Esophagus muscularis mucosa (tissue), 4 donors: Measurements from ENCODE around the gene COL2A1. TPM values are rescaled to one million over a fixed set of nuclear protein-coding genes. Genes with fewer than 3 reads are reported as not detected.

Source experiments
- DNase-seq: peaks from one replicate; pipeline ENCODE4 v3.0.0-alpha.2; 2017; ENCODE audit errors: extremely low spot score
- H3K27ac ChIP-seq, 4 donors: fragments of 200-600 bp; sonication (generic); replicated peaks in 1 of 4; 1 replicate in 3 of 4; 2 replicates in 1 of 4; pipeline ENCODE4 v1.5.1; 2016 to 2019; ENCODE audit warnings: mild to moderate bottlenecking in 1 of 4
- H3K27me3 ChIP-seq, 4 donors: fragments of 200-600 bp; sonication (generic); one replicate each; pipeline versions ENCODE4 v1.5.1 to v1.6.0; 2016 to 2019
- H3K36me3 ChIP-seq, 4 donors: fragments of 200-600 bp; sonication (generic); one replicate each; pipeline ENCODE4 v1.5.1; 2016 to 2019
- H3K4me1 ChIP-seq, 4 donors: fragments of 200-600 bp; sonication (generic); one replicate each; pipeline ENCODE4 v1.5.1; 2016 to 2019
- H3K4me3 ChIP-seq, 4 donors: fragments of 200-600 bp; sonication (generic); 1 replicate in 2 of 4; 2 replicates in 2 of 4; pipeline ENCODE4 v1.5.1; 2016 to 2019; ENCODE audit warnings: mild to moderate bottlenecking in 4 of 4, moderate library complexity in 1 of 4
- H3K9me3 ChIP-seq, 4 donors: fragments of 200-600 bp; sonication (generic); 1 replicate in 3 of 4; 2 replicates in 1 of 4; pipeline ENCODE4 v1.5.1; 2016 to 2019
- EP300 ChIP-seq: sonication (generic); formaldehyde crosslinking; IDR thresholded peaks from one replicate; pipeline ENCODE4 v1.6.1; 2017; ENCODE audit warnings: antibody characterized with exemption
- POLR2A ChIP-seq: fragments of 450-650 bp; IDR thresholded peaks from one replicate; pipeline ENCODE4 v1.6.1; 2017; ENCODE audit warnings: antibody characterized with exemption, moderate library complexity, mild to moderate bottlenecking, low read depth
- POLR2AphosphoS5 ChIP-seq, 2 donors: sonication (generic); formaldehyde crosslinking; IDR thresholded peaks; one replicate each; pipeline ENCODE4 v1.6.1; 2017; ENCODE audit warnings: antibody characterized with exemption in 2 of 2
- WGBS: methylation state at CpG from one replicate; pipeline ENCODE4 v1.1.5; 2018; 5-methylcytosine and 5-hydroxymethylcytosine counted together
- intact Hi-C: fragments of 100-400 bp; cut with DNase I; formaldehyde crosslinking; loops from one replicate; pipeline ENCODE4 v1.15.1; 2023
- total RNA-seq, 4 donors: library from RNA; depleted of rRNA; stranded (reverse); fragments of >200 nt; gene quantifications; one replicate each; pipeline versions ENCODE4 v1.1.0 to v1.2.1, GENCODE V29; 2016
- TF ChIP-seq, protein P1 (sequence below), 3 experiments: fragments of 200-600 bp in 2 of 3; fragments of 450-650 bp in 1 of 3; sonication (generic) in 2 of 3; IDR thresholded peaks; one replicate each; pipeline ENCODE4 v1.5.1; 2017 to 2019; ENCODE audit warnings: antibody characterized with exemption in 3 of 3, mild to moderate bottlenecking in 2 of 3, moderate library complexity in 1 of 3

The COL2A1 gene
- not detected for total RNA-seq

DNA sequence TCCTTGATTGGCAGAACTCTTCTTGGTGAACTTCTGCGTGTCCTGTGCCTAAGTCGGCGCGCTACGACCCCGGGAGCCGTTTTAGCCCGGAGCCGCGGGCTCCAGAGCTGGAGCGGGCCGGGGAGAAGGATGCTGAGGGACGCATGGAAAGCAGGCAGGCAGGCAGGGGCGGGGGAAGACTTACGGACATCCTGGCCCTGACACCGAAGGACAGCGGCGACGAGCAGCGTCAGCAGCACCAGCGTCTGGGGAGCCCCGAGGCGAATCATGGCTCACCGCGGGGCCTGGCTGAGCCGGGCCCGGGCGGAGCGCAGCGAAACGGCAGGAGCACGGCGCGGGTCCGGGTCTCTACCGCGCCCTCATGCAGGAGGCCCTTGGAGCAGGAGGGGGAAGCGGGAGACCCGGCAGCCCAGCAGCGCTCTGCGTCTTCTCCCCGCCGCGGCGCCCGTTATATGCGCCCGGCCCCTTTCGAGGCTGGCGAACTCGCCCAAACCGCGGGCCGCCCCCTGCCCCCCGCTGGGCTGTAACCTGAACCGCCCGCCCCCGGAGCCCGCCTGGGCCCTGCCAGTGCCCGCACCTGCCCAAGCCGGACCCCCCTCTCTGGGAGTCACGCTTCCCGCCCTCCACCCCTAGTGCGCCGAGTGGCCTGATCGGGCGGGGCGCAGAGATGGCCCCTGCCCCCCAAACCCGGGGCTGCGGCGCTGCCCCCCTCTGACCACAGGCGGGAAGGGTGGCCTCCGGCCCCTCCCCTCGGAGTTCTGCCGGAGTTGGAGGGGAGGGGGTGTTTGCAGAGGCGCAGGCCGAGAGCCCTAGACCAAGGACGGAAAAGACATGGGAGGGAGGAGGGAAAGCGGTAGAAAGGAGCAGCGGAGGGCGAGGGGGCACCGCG, at the start of gene COL2A1:
Gene COL2A1 (minus strand): TSS at position 424 of the 889 bp plus-strand sequence. CDS start 155 bp downstream, at position 269.
- H3K27ac ChIP-seq, result no peak within 1 kb of the TSS
- H3K36me3 ChIP-seq, result no peaks in the 10 kb centered on the region
- intact Hi-C loops, result no loop called here
- H3K4me1 ChIP-seq, result peaks cover 37 to 50% (median 46%) of the 10 kb centered on the region in 4 donors
- peak within 1 kb of the TSS; percentile 44 to 55 (median 46) for H3K4me3 ChIP-seq
- 3% methylated on average over 31 of the region's 83 CpGs for WGBS
- DNase-seq, result no peak
- H3K9me3 ChIP-seq, result no peaks in the 10 kb centered on the region
- TF ChIP-seq POLR2AphosphoS5 (IDR thresholded peaks at IDR 0.05) (no peak), EP300 (no peak), POLR2A (no peak)
- H3K27me3 ChIP-seq, result peaks cover 14 to 89% (median 39%) of the 10 kb centered on the region in 4 donors

DNA sequence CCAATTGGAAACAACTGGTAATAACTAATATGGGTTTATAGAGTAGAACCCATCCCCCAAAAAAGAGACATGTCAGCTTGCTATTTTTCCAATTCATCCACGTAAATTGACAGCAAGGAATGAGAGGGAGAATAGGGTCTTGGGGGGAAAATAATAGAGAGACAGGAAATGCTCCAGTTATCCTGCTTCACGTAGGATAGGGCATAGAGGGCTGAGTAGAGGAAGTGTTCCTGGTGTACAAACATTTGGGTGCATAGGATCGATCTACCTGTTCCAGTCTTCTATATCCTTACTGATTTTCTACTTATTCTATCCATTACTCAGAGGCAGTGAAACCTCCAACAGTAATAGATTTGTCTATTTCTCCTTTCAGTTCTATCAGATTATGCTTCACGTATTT, 49.6 kb upstream of the COL2A1 start:
- peaks cover 6 to 46% (median 20%) of the 10 kb centered on the region in 4 donors for H3K36me3 ChIP-seq
- H3K9me3 ChIP-seq, result no peaks in the 10 kb centered on the region
- 96% methylated on average over 4 of the region's 4 CpGs for WGBS
- TF ChIP-seq, protein P1, sequence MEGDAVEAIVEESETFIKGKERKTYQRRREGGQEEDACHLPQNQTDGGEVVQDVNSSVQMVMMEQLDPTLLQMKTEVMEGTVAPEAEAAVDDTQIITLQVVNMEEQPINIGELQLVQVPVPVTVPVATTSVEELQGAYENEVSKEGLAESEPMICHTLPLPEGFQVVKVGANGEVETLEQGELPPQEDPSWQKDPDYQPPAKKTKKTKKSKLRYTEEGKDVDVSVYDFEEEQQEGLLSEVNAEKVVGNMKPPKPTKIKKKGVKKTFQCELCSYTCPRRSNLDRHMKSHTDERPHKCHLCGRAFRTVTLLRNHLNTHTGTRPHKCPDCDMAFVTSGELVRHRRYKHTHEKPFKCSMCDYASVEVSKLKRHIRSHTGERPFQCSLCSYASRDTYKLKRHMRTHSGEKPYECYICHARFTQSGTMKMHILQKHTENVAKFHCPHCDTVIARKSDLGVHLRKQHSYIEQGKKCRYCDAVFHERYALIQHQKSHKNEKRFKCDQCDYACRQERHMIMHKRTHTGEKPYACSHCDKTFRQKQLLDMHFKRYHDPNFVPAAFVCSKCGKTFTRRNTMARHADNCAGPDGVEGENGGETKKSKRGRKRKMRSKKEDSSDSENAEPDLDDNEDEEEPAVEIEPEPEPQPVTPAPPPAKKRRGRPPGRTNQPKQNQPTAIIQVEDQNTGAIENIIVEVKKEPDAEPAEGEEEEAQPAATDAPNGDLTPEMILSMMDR (IDR thresholded peaks at IDR 0.05), result no peak
- no peak for TF ChIP-seq POLR2AphosphoS5 (IDR thresholded peaks at IDR 0.05)
- no peak for TF ChIP-seq POLR2A
- H3K27ac ChIP-seq, result no peak overlapping the region
- H3K27me3 ChIP-seq, result no peaks in the 10 kb centered on the region
- DNase-seq, result no peak
- H3K4me1 ChIP-seq, result no peaks in the 10 kb centered on the region
- intact Hi-C loops, result no loop called here
- no peak overlapping the region for H3K4me3 ChIP-seq

DNA sequence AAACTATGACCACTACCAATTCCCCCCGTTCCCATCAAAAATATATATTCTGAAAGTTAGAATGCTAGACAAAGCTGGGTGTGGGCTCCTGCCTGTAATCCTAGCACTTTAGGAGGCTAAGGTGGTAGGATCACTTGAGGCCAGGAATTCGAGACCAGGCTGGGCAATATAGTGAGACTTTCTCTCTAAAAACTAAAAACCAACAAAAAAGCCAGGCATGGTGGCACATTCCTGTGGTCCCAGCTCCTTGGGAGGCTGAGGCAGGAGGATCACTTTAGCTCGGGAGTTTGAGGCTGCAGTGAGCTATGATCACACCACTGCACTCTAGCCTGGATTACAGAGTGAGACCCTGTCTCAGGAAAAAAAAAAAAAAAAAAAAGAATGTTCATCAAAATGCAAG, 48.8 kb upstream of the COL2A1 start:
- peaks cover 13 to 46% (median 23%) of the 10 kb centered on the region in 4 donors for H3K36me3 ChIP-seq
- no peak for DNase-seq
- no peaks in the 10 kb centered on the region for H3K9me3 ChIP-seq
- H3K4me3 ChIP-seq, result no peak overlapping the region
- H3K27ac ChIP-seq, result no peak overlapping the region
- intact Hi-C loops, result no loop called here
- no peaks in the 10 kb centered on the region for H3K4me1 ChIP-seq
- no peaks in the 10 kb centered on the region for H3K27me3 ChIP-seq
- WGBS, result 92% methylated on average over 3 of the region's 3 CpGs
- TF ChIP-seq, protein P1 (IDR thresholded peaks at IDR 0.05), result no peak
- TF ChIP-seq POLR2AphosphoS5 (IDR thresholded peaks at IDR 0.05) (no peak), POLR2A (no peak), EP300 (no peak)

DNA sequence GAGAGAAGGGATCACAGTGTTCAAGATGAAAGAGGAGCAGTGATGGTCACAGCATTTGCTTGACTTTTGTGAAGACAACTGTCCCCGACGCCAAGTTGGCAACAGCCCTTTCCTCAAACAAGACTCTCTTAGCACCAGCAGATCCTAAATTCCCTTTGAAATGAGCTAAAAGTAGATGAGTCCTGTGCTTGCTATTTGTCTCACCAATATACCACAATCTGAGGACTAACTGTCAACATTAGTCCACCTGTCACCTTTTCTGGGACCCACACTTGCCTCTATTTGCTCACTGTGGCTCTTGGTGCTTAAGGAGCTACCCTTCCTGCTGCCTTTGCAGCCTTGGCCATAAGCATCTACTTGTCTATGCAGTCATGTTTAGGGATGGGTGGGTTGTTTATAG, 47.4 kb upstream of the COL2A1 start:
- TF ChIP-seq, protein P1 (IDR thresholded peaks at IDR 0.05), result no peak
- no peak for TF ChIP-seq POLR2A
- intact Hi-C loops, result no loop called here
- peaks cover 26 to 60% (median 38%) of the 10 kb centered on the region in 4 donors for H3K36me3 ChIP-seq
- no peaks in the 10 kb centered on the region for H3K27me3 ChIP-seq
- H3K4me1 ChIP-seq, result no peaks in the 10 kb centered on the region
- H3K27ac ChIP-seq, result no peak overlapping the region
- H3K9me3 ChIP-seq, result no peaks in the 10 kb centered on the region
- DNase-seq, result no peak
- WGBS, result 95% methylated on average over 2 of the region's 2 CpGs
- H3K4me3 ChIP-seq, result no peak overlapping the region

DNA sequence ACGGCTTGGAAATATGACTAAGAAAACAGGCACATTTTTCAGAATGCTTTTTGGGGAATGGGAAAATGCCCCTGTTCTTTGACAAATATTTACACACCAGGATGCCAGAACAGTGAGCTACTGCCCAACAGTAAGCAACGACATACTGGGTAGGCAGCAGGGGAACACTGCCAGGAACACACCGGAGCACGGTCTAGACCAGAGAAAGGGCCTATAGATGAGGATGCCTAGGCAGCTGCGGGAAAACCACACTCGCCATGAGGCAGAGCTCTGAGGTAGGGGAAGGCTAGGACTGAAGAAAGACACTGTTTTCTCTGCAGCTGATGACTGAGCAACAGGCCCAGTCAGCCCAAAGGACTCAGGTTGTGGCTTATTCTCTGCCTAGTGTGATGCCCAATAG, 45.9 kb upstream of the COL2A1 start:
- H3K4me1 ChIP-seq, result no peaks in the 10 kb centered on the region
- no peak overlapping the region for H3K4me3 ChIP-seq
- H3K36me3 ChIP-seq, result peaks cover 35 to 72% (median 52%) of the 10 kb centered on the region in 4 donors
- no peaks in the 10 kb centered on the region for H3K27me3 ChIP-seq
- TF ChIP-seq POLR2AphosphoS5 (IDR thresholded peaks at IDR 0.05) (no peak), POLR2A (no peak), EP300 (no peak)
- TF ChIP-seq, protein P1 (IDR thresholded peaks at IDR 0.05), result no peak
- no peak overlapping the region for H3K27ac ChIP-seq
- H3K9me3 ChIP-seq, result no peaks in the 10 kb centered on the region
- intact Hi-C loops, result no loop called here
- 98% methylated on average over 6 of the region's 6 CpGs for WGBS
- no peak for DNase-seq
